IMR-90 (cell line): ENCODE data around the gene GRIA2. TPM values are rescaled to one million over a fixed set of nuclear protein-coding genes. Genes with fewer than 3 reads are reported as not detected.

ENCODE experiments used
- ATAC-seq: fragments of 200-7000 bp; cut with Tn5 transposase; 2 replicates; pipeline ENCODE4 v1.9.1; 2020; ENCODE audit warnings: low read depth, mild to moderate bottlenecking, moderate library complexity
- BruUV-seq: library from RNA; stranded (reverse); fragments of 400-500 nt; replicated peaks from 2 replicates; lab custom pipeline; 2021; lab: Mats Ljungman, UMichigan
- CTCF ChIA-PET: fragments of 300-600 bp; formaldehyde crosslinking; extraction: SDS; loops from one replicate; lab custom pipeline; 2021; ENCODE audit warnings: antibody characterized with exemption; lab: Yijun Ruan, JAX
- POLR2A ChIA-PET: fragments of 300-600 bp; sonication (Branson Sonifier 250); formaldehyde crosslinking; loops from one replicate; lab custom pipeline; 2022; ENCODE audit warnings: antibody characterized with exemption; ENCODE audit not compliant: unreplicated experiment; lab: Charles Lee
- DNase-seq: peaks from one replicate; pipeline ENCODE4 v3.0.0; 2013
- H2AFZ ChIP-seq: replicated peaks from 2 replicates; pipeline ENCODE3; 2013; ENCODE audit warnings: low read length, mild to moderate bottlenecking; ENCODE audit not compliant: poor library complexity
- H2AK5ac ChIP-seq: 2 replicates; pipeline ENCODE4 v1.6.1; 2013; ENCODE audit warnings: low read depth, low read length, inconsistent platforms
- H2AK9ac ChIP-seq: replicated peaks from 2 replicates; pipeline ENCODE3; 2013; ENCODE audit warnings: mild to moderate bottlenecking, low read depth, low read length, moderate library complexity; ENCODE audit not compliant: poor library complexity
- H2BK120ac ChIP-seq: 2 replicates; pipeline ENCODE4 v1.6.1; 2013; ENCODE audit warnings: low read depth, low read length, inconsistent platforms
- H2BK15ac ChIP-seq: 3 replicates; pipeline ENCODE4 v1.6.1; 2013; ENCODE audit warnings: low read depth, low read length, inconsistent platforms
- H2BK20ac ChIP-seq: 2 replicates; pipeline ENCODE4 v1.6.1; 2013; ENCODE audit warnings: low read depth, mild to moderate bottlenecking, inconsistent platforms, low read length, moderate library complexity
- H2BK5ac ChIP-seq: 2 replicates; pipeline ENCODE4 v1.6.1; 2013; ENCODE audit warnings: mild to moderate bottlenecking, low read depth, low read length, inconsistent platforms; ENCODE audit not compliant: poor library complexity, severe bottlenecking
- H3K14ac ChIP-seq: replicated peaks from 2 replicates; pipeline ENCODE4 v1.6.1; 2013; ENCODE audit warnings: low read depth, low read length, inconsistent platforms
- H3K18ac ChIP-seq: 2 replicates; pipeline ENCODE4 v1.6.1; 2013; ENCODE audit warnings: low read depth, low read length, control low read depth
- H3K23ac ChIP-seq: 2 replicates; pipeline ENCODE4 v1.6.1; 2013; ENCODE audit warnings: low read depth, low read length, inconsistent platforms
- H3K27ac ChIP-seq: 2 replicates; pipeline ENCODE4 v1.5.1; 2013; ENCODE audit warnings: mild to moderate bottlenecking, control low read depth, low read length; ENCODE audit not compliant: insufficient read depth
- H3K27me3 ChIP-seq: 2 replicates; pipeline ENCODE4 v1.6.1; 2013; ENCODE audit warnings: low read length; ENCODE audit not compliant: control insufficient read depth, insufficient read depth
- H3K36me3 ChIP-seq: 2 replicates; pipeline ENCODE4 v1.6.1; 2013; ENCODE audit warnings: low read length, mixed read lengths; ENCODE audit not compliant: control insufficient read depth, insufficient read depth
- H3K4ac ChIP-seq: 2 replicates; pipeline ENCODE4 v1.6.1; 2013; ENCODE audit warnings: low read depth, low read length, inconsistent platforms
- H3K4me1 ChIP-seq: 2 replicates; pipeline ENCODE4 v1.6.1; 2013; ENCODE audit warnings: low read length, mixed read lengths; ENCODE audit not compliant: control insufficient read depth, insufficient read depth
- H3K4me2 ChIP-seq: 2 replicates; pipeline ENCODE4 v1.6.1; 2013; ENCODE audit warnings: low read depth, mild to moderate bottlenecking, control low read depth, low read length, moderate library complexity
- H3K4me3 ChIP-seq: 2 replicates; pipeline ENCODE4 v1.5.1; 2013; ENCODE audit warnings: low read depth, mild to moderate bottlenecking, control low read depth, low read length, moderate library complexity; ENCODE audit not compliant: insufficient read depth
- H3K56ac ChIP-seq: 2 replicates; pipeline ENCODE4 v1.6.1; 2013; ENCODE audit warnings: low read length, inconsistent platforms; ENCODE audit not compliant: insufficient read depth; ENCODE audit errors: extremely low read depth
- H3K79me1 ChIP-seq, 2 experiments: 2 replicates each; pipeline ENCODE4 v1.6.1; 2013; ENCODE audit warnings: low read length in 2 of 2, inconsistent platforms in 1 of 2, low read depth in 1 of 2
- H3K9ac ChIP-seq: 2 replicates; pipeline ENCODE4 v1.6.1; 2013; ENCODE audit warnings: low read depth, low read length, control low read depth
- H3K9me1 ChIP-seq: 2 replicates; pipeline ENCODE4 v1.6.1; 2013; ENCODE audit warnings: low read length, inconsistent platforms; ENCODE audit not compliant: insufficient read depth
- H3K9me3 ChIP-seq: 2 replicates; pipeline ENCODE4 v1.6.1; 2013; ENCODE audit warnings: low read length; ENCODE audit not compliant: control insufficient read depth, insufficient read depth
- H4K20me1 ChIP-seq: 2 replicates; pipeline ENCODE4 v1.6.1; 2013; ENCODE audit warnings: low read length, inconsistent platforms; ENCODE audit not compliant: insufficient read depth
- H4K5ac ChIP-seq: 2 replicates; pipeline ENCODE4 v1.6.1; 2013; ENCODE audit warnings: mild to moderate bottlenecking, low read depth, low read length, control low read depth
- H4K8ac ChIP-seq, 2 experiments: 2 replicates each; pipeline ENCODE4 v1.6.1; 2013; ENCODE audit warnings: low read depth in 2 of 2, low read length in 2 of 2, control low read depth in 1 of 2, inconsistent platforms in 1 of 2
- H4K91ac ChIP-seq: 2 replicates; pipeline ENCODE4 v1.6.1; 2013; ENCODE audit warnings: low read depth, low read length, inconsistent platforms; ENCODE audit not compliant: insufficient read depth
- CEBPB ChIP-seq: IDR thresholded peaks from 2 replicates; pipeline ENCODE4 v1.6.1; 2012; ENCODE audit warnings: low read depth, low read length, improper control_type of control experiment
- CHD1 ChIP-seq: IDR thresholded peaks from 2 replicates; pipeline ENCODE4 v1.6.1; 2012; ENCODE audit warnings: low read depth, low read length, improper control_type of control experiment
- FOS ChIP-seq: fragments of 150-350 bp; IDR thresholded peaks from 2 replicates; pipeline ENCODE4 v1.6.1; 2016; ENCODE audit warnings: low read depth, low read length
- MAZ ChIP-seq: IDR thresholded peaks from 2 replicates; pipeline ENCODE4 v1.6.1; 2012; ENCODE audit warnings: low read depth, mild to moderate bottlenecking, low read length, improper control_type of control experiment, moderate library complexity, borderline replicate concordance
- POLR2A ChIP-seq: IDR thresholded peaks from 2 replicates; pipeline ENCODE4 v1.6.1; 2012; ENCODE audit warnings: mild to moderate bottlenecking, low read depth, low read length
- RAD21 ChIP-seq: IDR thresholded peaks from 2 replicates; pipeline ENCODE4 v1.6.1; 2012; ENCODE audit warnings: low read length, improper control_type of control experiment
- RCOR1 ChIP-seq: IDR thresholded peaks from 2 replicates; pipeline ENCODE4 v1.6.1; 2012; ENCODE audit warnings: mild to moderate bottlenecking, low read length, improper control_type of control experiment; ENCODE audit not compliant: insufficient replicate concordance
- SMC3 ChIP-seq: fragments of 150-350 bp; IDR thresholded peaks from 2 replicates; pipeline ENCODE4 v1.6.1; 2016; ENCODE audit warnings: low read depth, mild to moderate bottlenecking, antibody characterized with exemption, low read length, moderate library complexity
- WGBS, 2 experiments: methylation state at CpG; one replicate each; pipeline versions ENCODE4 v1.1.5 to v1.1.7; 2013; ENCODE audit warnings: missing lambda C conversion rate in 2 of 2; ENCODE audit not compliant: insufficient read length in 1 of 2; ENCODE audit errors: extremely low coverage in 2 of 2; 5-methylcytosine and 5-hydroxymethylcytosine counted together
- dilution Hi-C: fragments of 300-500 bp; cut with HindIII; formaldehyde crosslinking; loops from one replicate; pipeline ENCODE4 v1.14.3; 2018; ENCODE audit warnings: low sequenced_read_pairs; ENCODE audit not compliant: unreplicated experiment
- in situ Hi-C: fragments of 300-500 bp; cut with MboI; formaldehyde crosslinking; loops from 3 replicates; pipeline ENCODE4 v1.14.3; 2019; ENCODE audit warnings: low sequenced_read_pairs, inconsistent platforms, mixed read lengths
- intact Hi-C: fragments of 100-400 bp; cut with micrococcal nuclease; formaldehyde crosslinking; loops from 2 replicates; pipeline ENCODE4 v1.10.0; 2022
- polyA plus RNA-seq, 3 experiments: library from polyadenylated mRNA; depleted of rRNA; stranded (reverse); fragments of >200 nt; gene quantifications; 2 replicates each; pipeline ENCODE4 v1.2.3, GENCODE V29; 2012; ENCODE audit warnings: low replicate concordance in 1 of 3
- total RNA-seq: library from RNA; depleted of rRNA; stranded (reverse); fragments of >200 nt; gene quantifications from 2 replicates; pipeline ENCODE4 v1.2.3, GENCODE V29; 2012

Gene GRIA2
- total and polyA plus RNA-seq, 2 of the 4 experiments (the other 2 are of a cell fraction): not detected

- no peak overlapping the region for H4K8ac ChIP-seq
- H3K56ac ChIP-seq: no peak overlapping the region
- H2BK20ac ChIP-seq: no peak overlapping the region
- H3K9me1 ChIP-seq: no peaks in the 10 kb centered on the region
- intact Hi-C loops: no loop called here
- in situ Hi-C loops: no loop called here
- H3K9ac ChIP-seq: no peak overlapping the region
- no peak overlapping the region for H2AFZ ChIP-seq
- H3K27me3 ChIP-seq: no peaks in the 10 kb centered on the region
- DNase-seq (no peak), ATAC-seq (no peak)
- H3K23ac ChIP-seq: no peak overlapping the region
- H3K18ac ChIP-seq: no peak overlapping the region
- no peak overlapping the region for H2AK9ac ChIP-seq
- no TSS peak for BruUV-seq
- H3K9me3 ChIP-seq: no peaks in the 10 kb centered on the region
- H2BK15ac ChIP-seq: no peak overlapping the region
- no peak overlapping the region for H4K5ac ChIP-seq
- TF ChIP-seq CEBPB (no peak), MAZ (no peak), SMC3 (no peak), FOS (no peak), RCOR1 (no peak), RAD21 (no peak), CHD1 (no peak), POLR2A (no peak)
- H2BK5ac ChIP-seq: no peak overlapping the region
- H3K14ac ChIP-seq: no peak overlapping the region
- no peaks in the 10 kb centered on the region for H4K20me1 ChIP-seq
- H3K4me3 ChIP-seq: no peak overlapping the region
- no peak overlapping the region for H4K91ac ChIP-seq
- POLR2A ChIA-PET: no interaction called here
- H2BK120ac ChIP-seq: no peak overlapping the region
- dilution Hi-C loops: no loop called here
- no peaks in the 10 kb centered on the region for H3K4me1 ChIP-seq
- no CpG with 5 or more reads among the region's 1 CpG for WGBS, 2 experiments
- no peak overlapping the region for H3K4ac ChIP-seq
- CTCF ChIA-PET: no interaction called here
- no peak overlapping the region for H3K27ac ChIP-seq
- H3K79me1 ChIP-seq: no peaks in the 10 kb centered on the region
- H2AK5ac ChIP-seq: no peak overlapping the region
- H3K4me2 ChIP-seq: no peak overlapping the region
- no peaks in the 10 kb centered on the region for H3K36me3 ChIP-seq
Observed at GRCh38 chr4:157314906-157315305, 94.4 kb downstream of the GRIA2 start.
